Measurements from ENCODE around the gene EXOC4. TPM values are rescaled to one million over a fixed set of nuclear protein-coding genes. Genes with fewer than 3 reads are reported as not detected.
A peak's percentile ranks its signal among the peaks of the same experiment; 100 is the strongest.

Gene EXOC4
- total RNA-seq, 4 donors from 2014 or later: 82.4 to 204 (median 128) TPM

DNA sequence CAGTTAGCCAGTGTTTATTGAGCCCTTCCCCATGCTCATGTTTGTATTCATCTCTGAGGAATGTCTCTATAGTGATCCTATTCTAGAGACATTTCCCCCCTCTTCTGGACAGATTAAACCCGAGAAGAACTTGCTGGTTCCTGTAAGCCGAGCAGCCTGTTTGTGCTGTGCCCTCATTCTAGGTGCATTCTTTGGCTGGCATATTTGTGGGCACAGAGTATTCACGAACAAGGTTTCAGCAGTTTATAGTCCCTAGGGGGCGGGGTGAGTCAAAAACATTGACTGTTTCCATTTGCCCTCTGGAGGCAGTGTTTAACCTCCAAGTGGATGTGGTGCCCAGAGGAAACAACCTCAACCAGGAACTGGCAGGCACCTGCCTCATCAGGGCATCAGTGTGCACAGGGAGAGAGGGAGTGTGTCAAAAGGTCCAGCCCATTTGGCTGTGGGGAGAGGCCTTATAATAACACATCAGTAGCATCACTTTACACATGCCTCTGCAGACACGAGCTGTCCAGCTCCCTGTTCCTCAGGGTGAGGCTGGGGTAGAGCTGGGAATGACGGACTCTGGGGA is 600.9 kb downstream of the EXOC4 start:
- Histone ChIP-seq H3K36me3 (no peaks in the 10 kb centered on the region), H3K27ac (no peak overlapping the region), H3K27me3 (no peaks in the 10 kb centered on the region), H3K9me3 (no peaks in the 10 kb centered on the region), H3K4me3 (no peak overlapping the region), H3K4me1 (peaks cover 0 to 12% (median 1%) of the 10 kb centered on the region in 4 donors)
- in situ Hi-C loops (cut with MboI; ENCODE audit: low pct_ligation_motif_present in 1 of 4, low pct_unique_long_range_greater_than_20kb in 1 of 4, low sequenced_read_pairs in 3 of 4): no loop called here
- TF ChIP-seq, protein P1, sequence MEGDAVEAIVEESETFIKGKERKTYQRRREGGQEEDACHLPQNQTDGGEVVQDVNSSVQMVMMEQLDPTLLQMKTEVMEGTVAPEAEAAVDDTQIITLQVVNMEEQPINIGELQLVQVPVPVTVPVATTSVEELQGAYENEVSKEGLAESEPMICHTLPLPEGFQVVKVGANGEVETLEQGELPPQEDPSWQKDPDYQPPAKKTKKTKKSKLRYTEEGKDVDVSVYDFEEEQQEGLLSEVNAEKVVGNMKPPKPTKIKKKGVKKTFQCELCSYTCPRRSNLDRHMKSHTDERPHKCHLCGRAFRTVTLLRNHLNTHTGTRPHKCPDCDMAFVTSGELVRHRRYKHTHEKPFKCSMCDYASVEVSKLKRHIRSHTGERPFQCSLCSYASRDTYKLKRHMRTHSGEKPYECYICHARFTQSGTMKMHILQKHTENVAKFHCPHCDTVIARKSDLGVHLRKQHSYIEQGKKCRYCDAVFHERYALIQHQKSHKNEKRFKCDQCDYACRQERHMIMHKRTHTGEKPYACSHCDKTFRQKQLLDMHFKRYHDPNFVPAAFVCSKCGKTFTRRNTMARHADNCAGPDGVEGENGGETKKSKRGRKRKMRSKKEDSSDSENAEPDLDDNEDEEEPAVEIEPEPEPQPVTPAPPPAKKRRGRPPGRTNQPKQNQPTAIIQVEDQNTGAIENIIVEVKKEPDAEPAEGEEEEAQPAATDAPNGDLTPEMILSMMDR (IDR thresholded peaks at IDR 0.05): peak in 3 of 5 experiments; percentile 30 to 47 (median 33)
- no peak for TF ChIP-seq POLR2A (IDR thresholded peaks at IDR 0.05)
- peak; percentile 35 for DNase-seq
- intact Hi-C loops (cut with DNase I; ENCODE audit: low total_unique reads): no loop called here
- 43% methylated on average over 6 of the region's 6 CpGs; no CpG with 5 or more reads in 1 of the 2 donors for WGBS, 2 donors (ENCODE audit: low coverage in 1 of 2)

DNA sequence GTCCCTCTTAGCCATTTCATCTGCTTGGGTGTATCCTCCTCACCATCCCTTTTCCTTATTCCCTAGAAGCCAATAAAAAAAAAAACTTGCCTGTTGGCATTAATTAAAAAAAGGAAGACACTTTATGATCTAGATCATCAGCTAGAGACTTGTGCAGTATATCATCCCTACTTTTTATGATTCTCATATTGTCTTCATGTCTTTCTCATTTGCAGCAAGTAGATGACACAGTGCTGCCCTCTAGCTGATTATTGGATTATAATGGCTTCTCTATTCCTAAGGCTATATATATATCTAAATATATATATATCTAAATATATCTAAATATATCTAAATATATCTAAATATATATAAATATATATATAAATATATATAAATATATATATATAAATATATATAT is 601.9 kb downstream of the EXOC4 start:
- in situ Hi-C loops (cut with MboI; ENCODE audit: low pct_ligation_motif_present in 1 of 4, low pct_unique_long_range_greater_than_20kb in 1 of 4, low sequenced_read_pairs in 3 of 4): no loop called here
- no peak for DNase-seq
- intact Hi-C loops (cut with DNase I; ENCODE audit: low total_unique reads): no loop called here

DNA sequence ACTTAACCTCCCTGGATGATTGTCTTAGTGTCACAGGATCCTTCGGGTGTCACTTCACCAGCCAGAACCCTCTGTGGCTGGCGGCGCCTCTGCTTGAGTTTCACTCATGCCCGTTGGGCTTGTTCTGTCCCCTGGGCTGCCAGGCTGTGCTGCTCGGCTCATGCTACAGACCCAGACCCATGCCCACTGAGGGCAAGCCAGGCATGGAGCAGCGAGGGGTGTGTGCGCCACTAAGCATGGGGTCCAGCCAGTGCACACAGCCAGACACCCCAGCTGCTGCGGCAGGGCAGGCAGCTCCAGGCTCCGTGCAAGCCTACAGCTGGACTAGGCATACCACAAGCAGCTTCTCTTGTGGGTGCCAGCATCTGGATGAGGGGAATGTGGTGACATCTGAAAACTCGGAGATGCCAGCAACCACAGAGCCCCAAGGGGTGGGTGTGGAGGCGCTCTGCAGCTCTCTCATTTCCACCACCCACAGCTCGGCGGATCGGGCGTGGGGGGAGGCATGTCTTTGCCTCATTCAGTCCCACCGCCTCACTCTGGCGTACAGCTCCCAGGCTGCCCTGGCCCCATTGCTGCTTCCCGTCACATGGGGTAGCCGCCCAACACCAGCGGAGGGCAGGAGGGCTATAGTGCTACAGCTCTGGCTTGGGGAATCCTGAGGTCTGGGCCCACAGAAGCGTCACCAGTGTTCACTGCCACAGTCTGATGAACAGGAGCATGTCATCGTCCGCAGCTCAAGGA is 604.7 kb downstream of the EXOC4 start:
- no peaks in the 10 kb centered on the region for H3K9me3 ChIP-seq
- intact Hi-C loops (cut with DNase I; ENCODE audit: low total_unique reads): no loop called here
- H3K4me1 ChIP-seq: peaks cover 0 to 12% (median 1%) of the 10 kb centered on the region in 4 donors
- in situ Hi-C loops (cut with MboI; ENCODE audit: low pct_ligation_motif_present in 1 of 4, low pct_unique_long_range_greater_than_20kb in 1 of 4, low sequenced_read_pairs in 3 of 4): no loop called here
- no peak for DNase-seq
- H3K4me3 ChIP-seq: no peak overlapping the region
- no peaks in the 10 kb centered on the region for H3K27me3 ChIP-seq
- no peak overlapping the region for H3K27ac ChIP-seq
- no peak for TF ChIP-seq EP300 (IDR thresholded peaks at IDR 0.05; ENCODE audit: low read depth)
- TF ChIP-seq POLR2A (IDR thresholded peaks at IDR 0.05): no peak
- TF ChIP-seq POLR2AphosphoS5 (IDR thresholded peaks at IDR 0.05): no peak
- TF ChIP-seq, protein P1 (IDR thresholded peaks at IDR 0.05): no peak
- no peaks in the 10 kb centered on the region for H3K36me3 ChIP-seq
- 98% methylated on average over 21 of the region's 23 CpGs; no CpG with 5 or more reads in 1 of the 2 donors for WGBS, 2 donors (ENCODE audit: low coverage in 1 of 2)

More for the DNA sequence above, 601.9 kb downstream of the EXOC4 start:
- Histone ChIP-seq H3K36me3 (no peaks in the 10 kb centered on the region), H3K9me3 (no peaks in the 10 kb centered on the region), H3K4me3 (no peak overlapping the region), H3K27ac (no peak overlapping the region), H3K4me1 (peaks cover 0 to 12% (median 1%) of the 10 kb centered on the region in 4 donors), H3K27me3 (no peaks in the 10 kb centered on the region)
- TF ChIP-seq, protein P1 (IDR thresholded peaks at IDR 0.05): peak in 3 of 5 experiments; percentile 19 to 26 (median 22)
- TF ChIP-seq POLR2AphosphoS5 (IDR thresholded peaks at IDR 0.05): no peak

DNA sequence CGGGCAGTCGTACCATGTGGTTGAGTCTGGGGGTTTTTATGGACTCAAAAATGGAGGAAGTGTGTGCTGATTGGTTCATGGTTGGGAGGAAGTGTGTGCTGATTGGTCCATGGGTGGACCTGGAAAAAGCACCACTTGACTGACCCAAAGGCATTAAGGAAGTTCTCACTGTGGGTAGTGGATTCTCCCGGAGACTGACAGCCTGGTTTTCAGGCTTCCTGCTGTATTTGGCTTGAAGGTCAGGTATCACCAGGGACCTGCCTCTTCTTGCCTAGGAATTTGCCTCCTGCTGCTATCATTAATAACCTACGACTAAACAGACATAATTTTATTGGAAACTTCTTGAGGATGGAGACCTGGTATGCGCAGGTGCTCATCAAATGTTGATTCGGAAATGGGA is 605.4 kb downstream of the EXOC4 start:
- Histone ChIP-seq H3K4me1 (peaks cover 0 to 12% (median 6%) of the 10 kb centered on the region in 4 donors), H3K27me3 (no peaks in the 10 kb centered on the region), H3K27ac (no peak overlapping the region), H3K36me3 (no peaks in the 10 kb centered on the region), H3K4me3 (no peak overlapping the region), H3K9me3 (no peaks in the 10 kb centered on the region)
- 98 to 100% methylated on average over 3 to 6 of the region's 6 CpGs for WGBS, 2 donors (ENCODE audit: low coverage in 1 of 2)
- DNase-seq: no peak
- in situ Hi-C loops (cut with MboI; ENCODE audit: low pct_ligation_motif_present in 1 of 4, low pct_unique_long_range_greater_than_20kb in 1 of 4, low sequenced_read_pairs in 3 of 4) (no loop called here), intact Hi-C loops (cut with DNase I; ENCODE audit: low total_unique reads) (no loop called here)
- TF ChIP-seq POLR2AphosphoS5 (IDR thresholded peaks at IDR 0.05): no peak
- TF ChIP-seq, protein P1 (IDR thresholded peaks at IDR 0.05): no peak
- no peak for TF ChIP-seq POLR2A (IDR thresholded peaks at IDR 0.05)
- TF ChIP-seq EP300 (IDR thresholded peaks at IDR 0.05; ENCODE audit: low read depth): no peak

All from transverse colon (tissue), 4 donors.